HG03135 (cell line): ENCODE results near the gene PAX3.

Experiments
- ATAC-seq: cut with Tn5 transposase; IDR thresholded peaks from one replicate; pipeline ENCODE4 v1.9.1; 2021; ENCODE audit warnings: mild to moderate bottlenecking, moderate library complexity; ENCODE audit not compliant: unreplicated experiment

The PAX3 gene

DNA sequence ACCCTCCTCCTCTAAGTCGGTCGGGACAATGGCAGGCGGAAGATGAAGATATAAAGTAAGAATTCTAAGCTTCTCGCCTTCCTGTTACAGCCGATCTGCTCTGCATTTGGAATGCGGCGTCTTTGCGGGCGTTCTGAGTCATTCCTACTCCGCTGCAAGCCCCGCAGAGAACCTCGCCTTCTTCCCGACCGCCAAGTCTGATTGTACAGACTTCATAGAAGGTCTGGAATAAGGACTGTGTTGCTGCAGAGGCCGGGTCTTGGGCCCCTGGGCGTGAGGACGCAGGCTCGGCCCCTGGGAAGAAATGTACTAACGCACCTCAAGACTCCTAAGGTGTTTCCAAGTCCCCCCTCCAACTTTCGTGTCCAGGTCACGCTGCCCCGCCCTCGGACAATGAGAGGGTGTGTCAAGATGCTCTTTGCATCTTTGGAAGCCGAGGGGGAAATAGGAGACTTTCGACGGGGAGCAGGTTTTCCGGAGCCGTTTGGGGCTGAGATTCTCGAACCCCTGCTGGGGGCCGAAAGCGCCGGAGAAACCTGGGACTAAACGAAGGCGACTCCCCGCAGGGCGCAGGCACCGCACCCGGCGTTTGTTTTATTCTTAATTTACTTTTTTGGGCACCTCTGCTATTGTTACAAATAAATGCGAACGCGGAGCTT lies 12.7 kb upstream of the PAX3 start:
- ATAC-seq: no peak

DNA sequence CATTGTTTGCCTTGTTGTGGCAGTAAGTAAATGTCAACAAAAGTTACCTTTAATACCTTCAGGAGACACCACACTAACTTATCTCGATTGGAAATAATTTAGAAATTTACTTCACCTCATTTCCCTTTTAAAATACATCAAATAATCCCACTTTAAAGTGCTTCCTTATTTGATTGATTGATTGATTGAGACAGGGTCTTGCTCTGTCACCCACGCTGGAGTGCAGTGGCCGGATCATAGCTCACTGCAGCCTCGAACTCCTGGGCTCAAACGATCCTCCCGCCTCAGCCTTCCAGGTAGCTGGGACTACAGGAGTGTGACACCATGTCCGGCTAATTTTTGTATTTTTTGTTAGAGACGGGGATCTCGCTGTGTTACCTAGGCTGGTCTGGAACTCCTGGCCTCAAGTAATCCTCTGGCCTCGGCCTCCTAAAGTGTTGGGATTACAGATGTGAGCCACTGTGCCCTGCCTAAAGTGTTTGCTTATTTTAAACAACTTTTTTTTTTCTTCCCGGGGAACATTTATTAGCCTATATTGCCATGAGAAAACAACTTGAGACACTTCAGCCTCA lies 12.0 kb upstream of the PAX3 start:
- no peak for ATAC-seq

DNA sequence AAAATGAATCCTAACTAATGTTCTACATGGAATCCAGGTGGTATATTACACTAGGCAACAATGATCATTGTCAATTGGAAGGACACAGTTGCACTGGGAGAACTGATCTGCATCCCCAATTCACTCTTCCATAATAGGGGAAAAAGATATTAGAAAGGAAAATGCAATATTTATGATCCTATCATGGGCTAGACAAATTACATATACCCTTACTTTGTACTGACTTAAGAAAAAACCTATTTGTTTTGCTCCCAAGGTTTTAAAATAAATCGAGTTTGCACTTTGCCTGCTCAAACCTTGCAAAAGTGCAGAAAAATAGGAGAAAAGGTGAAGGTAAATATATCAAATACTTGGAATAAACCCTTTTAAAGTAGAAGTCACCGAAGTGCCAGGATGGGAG lies 11.0 kb upstream of the PAX3 start:
- ATAC-seq: no peak

DNA sequence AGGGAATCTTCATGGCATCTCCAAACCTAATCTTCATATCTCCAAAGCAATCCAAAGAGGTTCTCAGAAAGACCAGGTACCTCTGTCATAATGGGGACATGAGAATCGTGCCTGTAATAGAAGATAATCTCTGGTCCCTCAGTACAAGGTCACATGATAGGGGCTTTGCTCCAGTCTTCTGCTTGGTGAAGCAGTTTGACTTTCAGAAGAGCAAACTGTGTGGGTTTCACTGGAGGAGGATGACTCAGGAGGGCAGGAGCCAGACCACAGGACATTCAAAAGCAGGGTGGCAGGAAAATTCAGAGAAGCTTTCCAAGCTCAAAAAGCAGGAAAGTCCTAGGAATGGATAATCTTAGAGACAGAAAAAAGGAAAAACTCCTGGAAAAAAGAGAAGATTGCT lies 10.6 kb upstream of the PAX3 start:
- ATAC-seq: no peak

DNA sequence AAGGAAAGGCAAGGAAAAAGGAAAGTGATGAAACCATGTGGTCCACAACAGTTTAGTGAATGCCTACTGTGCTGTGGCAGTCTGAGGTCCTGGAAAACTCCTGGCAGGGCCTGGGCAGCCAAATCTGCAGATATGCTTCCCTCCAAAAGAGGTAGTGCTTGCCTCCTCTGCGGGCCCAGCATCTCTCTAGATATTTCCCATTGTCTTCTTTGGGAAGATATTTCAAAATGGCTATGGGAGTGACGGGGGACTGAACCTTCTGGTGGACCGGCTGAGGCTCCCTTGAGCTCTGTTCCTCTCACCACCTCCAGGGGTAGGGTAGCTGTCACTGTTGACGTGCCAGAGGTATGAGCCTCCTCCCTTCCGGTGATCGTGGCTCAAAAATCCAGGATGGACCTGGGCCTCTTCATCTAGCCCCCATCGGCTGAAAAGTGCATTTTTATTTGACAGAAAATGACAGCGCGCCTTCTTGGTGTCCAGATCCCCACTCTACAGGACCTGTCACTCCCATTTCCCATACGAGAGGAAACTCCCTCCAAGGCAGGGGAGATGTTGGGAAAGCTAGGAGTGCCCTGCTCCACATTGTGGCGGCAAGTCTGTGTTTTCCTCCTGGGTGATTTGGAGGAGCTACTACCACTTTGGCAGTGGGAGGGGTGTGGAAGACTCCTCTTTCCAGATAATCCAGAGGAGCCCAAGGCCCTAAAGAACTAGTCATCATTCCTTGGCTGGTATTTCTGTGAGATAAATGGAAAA lies 9.4 kb upstream of the PAX3 start:
- no peak for ATAC-seq

DNA sequence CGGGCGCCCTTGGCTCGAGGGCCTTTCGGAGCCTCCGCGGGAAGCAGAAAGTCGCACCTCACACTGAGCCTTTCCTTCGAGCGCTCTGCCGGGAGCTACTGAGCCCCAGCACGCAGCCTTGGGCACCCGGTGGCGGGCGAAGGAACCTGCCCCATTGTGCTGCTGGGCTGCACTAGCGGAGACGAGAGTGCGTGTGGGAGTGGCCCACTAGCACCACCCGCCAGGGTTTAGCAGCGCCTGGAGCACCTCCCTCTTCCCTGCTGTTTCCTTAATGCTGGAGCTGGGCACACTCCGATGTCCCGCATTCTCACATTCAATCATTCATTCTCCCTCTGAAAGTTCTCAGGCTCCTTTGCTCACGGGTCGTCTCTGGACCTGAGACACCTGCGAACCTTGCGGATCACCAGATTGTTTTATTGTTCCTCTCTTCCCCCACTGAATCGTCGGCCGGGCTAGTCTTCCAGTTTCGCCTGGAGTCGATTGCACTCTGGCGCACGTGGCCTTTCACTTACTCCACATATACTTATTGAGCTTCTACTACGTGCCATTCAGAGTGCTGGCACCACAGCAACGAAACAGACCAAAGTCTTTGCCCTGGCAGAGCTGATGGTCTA lies 8.5 kb upstream of the PAX3 start:
- no peak for ATAC-seq

DNA sequence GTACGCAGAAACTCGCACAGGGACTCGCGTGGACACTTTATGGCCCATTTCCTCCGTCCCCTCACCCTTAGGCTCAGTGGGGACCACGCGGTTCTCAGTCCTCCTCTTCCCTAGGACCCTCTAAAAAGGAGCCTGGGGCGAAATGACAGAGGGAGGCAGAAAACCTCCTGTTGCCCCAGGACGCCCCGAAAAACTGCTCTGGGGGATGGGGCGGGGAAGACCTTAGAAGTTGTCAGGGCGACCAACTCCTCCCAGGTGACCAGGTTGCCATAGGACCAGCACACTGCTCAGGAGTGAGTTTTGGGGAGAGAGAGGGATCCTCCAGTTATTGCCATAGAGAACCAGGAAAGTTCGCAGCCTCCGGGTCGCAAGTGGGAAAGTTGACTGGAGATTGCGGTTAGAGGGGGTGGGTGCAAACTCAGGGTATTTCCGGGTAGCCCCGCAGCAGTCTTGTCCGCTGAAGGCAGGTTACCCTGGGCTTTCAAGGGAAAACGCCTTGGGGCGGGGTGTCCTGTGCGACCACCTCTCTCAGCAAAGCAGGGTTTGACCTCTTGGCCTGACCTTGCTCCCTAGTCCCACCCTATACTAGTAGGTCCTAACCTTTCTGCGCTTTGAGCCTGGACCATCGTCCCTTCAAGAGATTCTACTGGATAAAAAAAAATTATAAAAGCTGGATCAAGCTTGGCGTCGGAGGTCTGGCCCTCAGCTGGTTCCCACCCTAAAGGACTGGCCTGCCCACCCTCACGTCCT lies 7.8 kb upstream of the PAX3 start:
- no peak for ATAC-seq

DNA sequence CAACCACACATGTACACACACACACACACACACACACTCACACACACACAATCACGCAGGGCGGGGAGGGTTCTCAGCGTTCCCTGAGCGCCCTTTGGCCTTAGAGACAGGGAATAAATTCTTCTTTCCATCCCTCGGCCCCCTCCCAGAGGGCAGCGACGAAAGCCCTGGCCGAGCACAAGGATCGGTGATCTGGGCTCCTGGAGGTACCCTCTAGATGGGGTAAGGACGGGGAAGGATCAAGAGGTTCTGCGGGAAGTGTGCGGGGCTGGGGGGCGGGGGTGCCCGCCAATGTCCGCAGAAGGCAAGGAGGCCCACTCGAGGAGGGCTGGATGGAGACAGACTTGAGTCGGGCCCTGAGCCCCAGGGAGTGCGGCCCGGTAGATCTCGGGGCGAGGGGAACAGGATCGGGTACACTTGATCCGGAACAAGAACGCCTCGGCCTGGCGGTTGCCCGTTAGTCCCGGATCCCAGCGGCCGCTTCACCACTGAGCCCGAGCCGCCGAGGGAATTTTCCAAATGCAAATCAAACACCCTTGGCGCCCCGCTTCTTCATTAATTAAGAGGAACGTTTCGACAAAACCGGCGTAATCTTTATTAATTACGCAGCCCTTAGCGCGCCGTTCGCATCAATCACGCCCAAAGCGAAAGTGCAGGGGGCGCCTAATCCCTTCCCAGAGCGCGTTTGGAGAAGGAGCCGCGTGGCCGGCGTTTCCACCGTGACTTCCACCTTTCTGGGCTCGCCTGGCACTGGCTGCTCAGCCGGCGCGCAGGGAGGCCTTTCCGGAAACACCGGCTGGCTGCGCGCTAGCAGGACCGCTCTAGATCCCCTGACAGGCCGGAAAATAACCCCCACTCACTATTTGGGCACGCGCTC lies 7.0 kb upstream of the PAX3 start:
- no peak for ATAC-seq

DNA sequence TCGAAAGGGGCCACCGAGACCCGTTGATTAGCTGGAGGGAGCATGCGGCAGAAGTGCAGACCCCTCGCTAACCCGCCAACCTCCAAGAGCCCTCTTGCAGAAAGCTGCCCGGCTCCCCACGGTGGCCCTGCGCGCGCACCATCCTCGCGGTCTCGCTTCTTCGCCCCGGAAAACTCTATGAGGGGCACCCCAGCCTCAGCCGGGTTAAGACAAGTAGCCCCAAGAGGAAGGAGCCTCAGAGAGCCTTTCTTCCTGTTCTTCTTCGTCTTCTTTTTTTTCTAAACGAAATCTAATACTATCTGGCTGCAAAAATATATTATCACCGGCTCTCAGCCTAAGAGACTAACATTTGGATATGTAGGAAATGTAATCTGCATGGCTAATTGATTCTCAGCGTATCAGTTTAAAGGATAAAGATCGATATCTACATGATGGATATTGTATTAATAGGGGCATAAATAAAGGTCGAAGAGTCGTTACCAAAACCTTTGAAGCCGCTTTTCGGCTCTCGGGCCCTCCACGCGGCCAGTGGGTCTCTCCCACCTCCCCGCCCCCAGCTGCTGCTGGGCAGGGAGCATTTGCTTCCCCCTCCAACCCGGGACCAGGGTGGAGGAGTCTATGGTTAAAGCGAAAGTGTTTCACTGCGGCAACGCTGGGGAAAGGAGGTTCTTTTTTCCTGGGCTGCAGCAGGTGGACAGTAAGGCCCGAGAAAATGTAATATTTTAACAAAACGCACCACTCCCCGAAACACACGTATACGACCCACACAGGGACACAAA lies 6.1 kb upstream of the PAX3 start:
- no peak for ATAC-seq

DNA sequence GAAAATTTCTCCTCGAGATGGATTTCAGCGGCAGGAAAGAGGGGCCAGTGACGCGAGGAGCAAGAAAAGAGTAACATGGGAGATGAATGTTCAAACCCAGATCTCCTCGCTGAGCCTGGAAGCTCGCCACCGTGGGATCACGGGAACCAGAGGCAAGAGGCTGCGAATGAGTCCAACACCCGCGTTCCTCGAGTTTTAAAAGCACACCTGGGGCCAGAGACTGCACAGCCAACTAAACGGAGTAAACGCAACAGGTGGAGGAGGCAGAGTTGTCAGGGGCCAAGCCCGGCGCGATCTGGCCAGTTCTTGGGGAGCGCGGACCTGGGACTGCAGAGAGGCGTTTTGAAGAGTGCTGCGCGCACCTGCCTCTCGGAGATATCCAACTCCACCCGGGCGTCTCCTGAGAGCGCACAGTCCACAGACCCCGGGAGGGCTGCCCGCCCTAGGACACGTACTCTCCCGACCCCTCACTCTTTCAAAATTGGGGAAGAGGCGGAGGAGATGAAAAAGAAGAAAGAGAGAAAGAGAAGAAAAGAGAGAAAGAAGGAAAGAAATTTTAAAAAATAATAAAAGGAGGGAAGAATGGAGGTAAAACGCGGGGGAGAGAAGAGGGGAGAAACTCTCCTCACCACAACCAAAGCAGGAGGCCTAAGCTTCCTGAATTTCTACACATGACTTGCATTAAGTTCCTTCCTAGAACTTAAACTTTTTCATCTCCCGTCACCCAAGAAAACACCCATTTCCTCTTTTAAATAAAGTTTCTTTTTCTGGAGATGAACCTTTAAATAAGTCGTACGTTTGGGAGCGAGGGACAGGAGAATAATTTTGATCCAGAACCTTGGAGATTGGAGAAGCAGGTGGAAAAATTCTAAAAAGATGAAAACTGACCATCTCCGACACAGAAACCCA lies 5.3 kb upstream of the PAX3 start:
- no peak for ATAC-seq

DNA sequence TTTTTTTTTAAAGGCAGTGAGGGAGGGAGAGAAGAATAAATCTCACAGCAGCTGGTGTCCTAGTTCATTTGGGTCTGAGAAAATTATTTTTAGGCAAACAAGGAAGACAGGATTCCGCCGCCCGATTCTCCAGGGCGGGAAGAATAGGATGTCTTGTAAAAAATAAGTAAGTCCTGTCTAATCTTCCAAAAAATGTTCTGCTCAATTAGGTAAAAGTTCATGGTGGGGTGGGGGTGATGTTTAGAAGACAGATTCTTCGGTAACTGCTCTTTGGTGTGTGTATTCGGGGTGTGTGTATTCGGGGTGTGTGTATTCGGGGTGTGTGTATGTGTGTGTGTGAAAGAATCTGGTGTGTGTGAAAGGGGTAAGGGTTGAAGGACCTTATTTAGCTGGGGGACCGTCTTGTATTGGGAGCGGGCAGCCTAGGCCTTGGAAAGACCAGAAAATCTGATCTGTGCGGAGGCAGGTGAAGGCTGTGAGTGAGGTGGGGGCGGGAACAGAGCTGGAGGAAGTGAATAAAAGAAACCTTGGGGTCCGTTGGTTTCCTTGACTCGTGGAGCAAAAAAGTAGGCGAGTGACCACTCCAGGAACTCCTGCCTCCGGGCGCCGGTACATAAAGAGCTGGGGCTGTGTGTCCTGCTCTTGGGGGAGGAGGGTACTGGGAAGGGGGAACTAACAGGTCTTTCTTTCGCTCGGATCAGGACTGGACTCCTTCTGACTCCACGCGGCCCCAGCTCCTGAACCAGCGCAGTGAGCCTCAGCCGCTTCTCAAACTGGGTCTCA lies 4.4 kb upstream of the PAX3 start:
- ATAC-seq: no peak

DNA sequence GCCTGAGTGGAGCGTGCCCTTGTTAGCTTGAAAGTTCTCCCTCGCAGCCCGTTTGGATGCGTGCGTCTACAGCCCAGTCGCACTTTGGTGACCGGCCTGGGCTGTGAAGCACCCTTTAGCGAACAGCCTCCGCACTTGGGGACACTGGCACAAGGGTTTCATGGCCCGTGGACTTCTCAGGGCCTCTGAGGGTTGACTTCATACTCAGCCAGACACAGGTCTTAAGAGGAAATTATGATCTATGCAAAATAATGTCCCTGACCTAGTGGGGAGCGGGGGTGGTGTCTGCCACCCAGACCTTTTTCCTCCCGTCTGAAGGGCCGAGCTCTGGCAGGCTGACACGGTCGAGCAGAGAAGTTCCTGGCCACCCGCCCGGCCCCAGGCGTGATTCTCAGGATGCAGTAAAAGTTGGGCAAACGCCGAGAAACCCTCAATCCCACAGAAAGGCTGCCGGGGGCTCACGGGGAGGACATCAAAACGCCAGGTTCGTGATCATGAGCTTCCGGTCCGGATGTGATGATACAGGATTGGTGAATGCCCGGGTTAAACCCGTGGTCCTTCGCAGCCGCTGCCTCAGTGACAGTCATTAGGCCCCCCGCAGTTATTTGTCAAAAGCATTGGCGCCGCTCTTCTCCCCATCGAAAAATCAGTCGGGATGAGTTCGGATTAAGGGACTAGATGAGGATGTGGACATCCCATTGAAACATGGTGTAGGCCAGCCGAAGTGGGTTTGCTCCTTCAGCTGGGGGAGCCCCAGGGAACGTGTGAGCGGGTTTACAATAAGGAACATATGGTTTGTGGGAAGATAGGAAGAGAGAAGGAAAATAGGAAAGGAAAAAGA lies 3.6 kb upstream of the PAX3 start:
- ATAC-seq: no peak

DNA sequence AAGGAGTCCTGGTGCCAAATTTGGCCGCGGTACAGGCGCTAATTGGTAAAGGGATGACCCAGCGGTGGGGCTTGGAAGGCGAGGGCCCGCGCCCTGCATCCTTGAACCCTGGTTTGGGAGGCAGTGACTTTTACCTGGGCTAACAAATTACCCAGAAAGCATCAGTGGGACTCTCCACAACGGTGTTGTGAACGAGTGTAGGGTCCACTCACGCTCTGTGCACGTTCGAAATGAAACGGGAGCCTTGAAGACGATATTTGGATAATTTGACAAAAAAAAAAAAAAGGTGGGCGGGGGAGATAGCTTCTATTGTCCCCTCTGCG lies 3.0 kb upstream of the PAX3 start:
- no peak for ATAC-seq

DNA sequence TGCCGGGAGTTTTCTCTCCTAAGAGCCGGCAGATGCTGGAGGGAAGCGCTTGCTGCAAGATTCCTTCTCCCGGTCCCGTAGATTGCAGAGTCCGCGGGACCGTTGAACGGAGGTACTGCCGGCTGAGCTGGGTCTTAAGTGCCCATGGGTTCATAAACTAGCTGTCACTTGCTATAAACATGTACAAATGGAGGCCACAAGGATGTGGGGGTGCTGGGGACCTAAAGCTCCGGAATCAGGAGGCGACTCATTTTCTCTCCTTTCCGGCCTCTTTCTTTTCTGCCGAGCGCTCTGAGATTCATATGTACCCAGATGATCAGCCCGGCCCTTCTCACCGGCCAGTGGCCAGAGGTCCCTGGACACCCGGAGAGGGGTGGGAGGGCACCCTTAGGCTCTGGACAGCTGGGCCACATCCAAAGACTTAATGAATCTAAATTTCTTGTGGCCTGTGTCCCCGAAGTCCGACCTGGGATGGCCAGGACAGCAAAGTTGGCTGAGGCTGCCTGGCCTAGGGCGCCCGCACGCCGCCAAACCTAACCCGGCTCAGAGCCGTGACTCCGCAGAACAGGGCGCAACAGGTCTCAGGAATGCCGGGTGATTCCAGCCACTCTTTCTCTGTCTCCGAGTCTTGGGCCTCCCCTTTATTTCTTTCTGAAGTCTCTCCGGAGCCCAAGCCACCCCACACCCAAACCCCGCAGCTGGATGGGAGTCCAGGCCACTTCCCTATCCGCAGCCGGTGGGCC lies 2.4 kb upstream of the PAX3 start:
- ATAC-seq: no peak

DNA sequence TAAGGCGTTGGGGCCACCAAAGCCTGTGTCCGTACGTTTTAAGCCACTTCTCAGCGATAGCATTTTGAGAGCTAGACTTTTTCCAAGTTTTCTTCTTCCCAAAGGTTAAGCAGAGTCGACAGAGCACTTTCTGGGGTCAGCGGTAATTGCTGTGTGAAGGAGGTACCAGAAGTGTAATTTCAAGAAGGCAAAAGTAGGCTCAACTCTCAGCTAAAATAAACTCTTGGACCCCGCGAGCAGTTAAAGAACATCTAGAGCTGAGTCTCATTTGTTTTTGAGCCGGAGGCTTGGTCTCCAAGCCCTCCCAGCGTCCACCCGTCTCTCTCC lies 1.9 kb upstream of the PAX3 start:
- no peak for ATAC-seq

DNA sequence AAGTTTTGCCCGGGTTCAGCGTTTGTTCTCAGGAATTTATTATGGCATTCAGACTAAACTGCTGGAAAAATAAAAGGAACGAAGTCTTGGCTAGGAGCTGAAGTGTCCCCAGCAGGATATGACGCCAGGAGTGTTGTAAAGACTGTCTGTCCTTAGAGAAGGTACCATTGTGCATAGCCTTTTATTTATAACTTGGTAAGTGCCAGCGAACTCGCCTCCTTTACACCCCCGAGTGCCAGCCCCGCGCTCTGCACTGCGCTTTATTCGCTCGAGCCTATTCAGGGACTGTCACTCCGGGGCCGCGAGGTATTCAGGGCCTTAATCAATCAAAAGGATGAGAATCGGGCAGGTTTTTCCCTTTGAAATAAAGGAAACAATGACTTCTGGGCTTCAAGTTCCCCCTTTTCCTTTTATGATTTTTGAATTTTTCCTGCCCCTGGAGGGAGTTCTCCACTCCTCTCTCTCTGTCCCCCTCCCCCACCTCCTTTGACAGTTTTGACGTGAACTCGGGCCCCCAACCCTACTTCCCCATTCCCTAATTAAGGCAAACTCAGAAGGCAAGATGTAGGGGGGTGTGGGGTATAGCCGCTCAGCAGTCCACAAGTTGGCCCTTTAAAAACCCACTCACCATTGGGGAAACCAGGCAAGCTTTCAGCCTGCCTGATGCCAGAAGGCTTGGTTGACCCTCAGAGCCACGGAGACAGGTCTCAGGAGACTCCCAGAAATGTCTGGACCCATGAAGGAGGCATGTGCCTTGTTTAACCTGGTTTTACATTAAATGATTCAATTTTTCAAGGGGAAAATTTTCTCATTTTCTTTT lies 1.3 kb upstream of the PAX3 start:
- ATAC-seq: no peak
